T-cell (primary cell): ENCODE data around the gene SYT3. TPM values are rescaled to one million over a fixed set of nuclear protein-coding genes. Genes with fewer than 3 reads are reported as not detected.

ENCODE experiments used
- ATAC-seq, 4 experiments: fragments of 200-7000 bp in 3 of 4; fragments of 150-1000 bp in 1 of 4; cut with Tn5 transposase; replicated peaks in 1 of 4; 1 replicate in 3 of 4; 2 replicates in 1 of 4; pipeline ENCODE4 v1.10.0; 2021; ENCODE audit warnings: moderate library complexity in 3 of 4, mild to moderate bottlenecking in 2 of 4, moderate number of reproducible peaks in 1 of 4
- CTCF ChIA-PET, 2 donors: fragments of 300-600 bp; sonication (Branson Sonifier 250); formaldehyde crosslinking; loops; one replicate each; lab custom pipeline; 2022; ENCODE audit warnings: antibody characterized with exemption in 2 of 2; lab: Charles Lee
- POLR2A ChIA-PET, 2 donors: fragments of 300-600 bp; sonication (Branson Sonifier 250); formaldehyde crosslinking; loops; one replicate each; lab custom pipeline; 2022; ENCODE audit warnings: antibody characterized with exemption in 2 of 2; lab: Charles Lee
- DNase-seq, 35 experiments: peaks; one replicate each; pipeline versions ENCODE4 v3.0.0 to v3.0.0-alpha.2; 2013 to 2023
- H3K27ac ChIP-seq: one replicate; pipeline ENCODE4 v1.5.1; 2013; ENCODE audit warnings: low read length
- H3K27me3 ChIP-seq, 2 experiments: replicated peaks in 1 of 2; 1 replicate in 1 of 2; 2 replicates in 1 of 2; pipeline versions ENCODE4 v1.6.1 to v1.7.0; 2013; ENCODE audit warnings: low read length in 1 of 2, mixed read lengths in 1 of 2; ENCODE audit not compliant: control insufficient read depth in 2 of 2, insufficient read depth in 2 of 2; ENCODE audit errors: extremely low read depth in 1 of 2
- H3K36me3 ChIP-seq, 2 donors: 1 replicate in 1 of 2; 2 replicates in 1 of 2; pipeline versions ENCODE4 v1.6.1 to v1.7.0; 2013; ENCODE audit warnings: low read length in 1 of 2; ENCODE audit not compliant: control insufficient read depth in 2 of 2, insufficient read depth in 1 of 2; ENCODE audit errors: extremely low read depth in 1 of 2
- H3K4me1 ChIP-seq, 2 experiments: 1 replicate in 1 of 2; 2 replicates in 1 of 2; pipeline versions ENCODE4 v1.6.1 to v1.7.0; 2013; ENCODE audit warnings: low read length in 2 of 2, mixed read lengths in 1 of 2; ENCODE audit not compliant: insufficient read depth in 2 of 2, control insufficient read depth in 1 of 2; ENCODE audit errors: extremely low read depth in 1 of 2
- H3K4me3 ChIP-seq, 2 donors: 1 replicate in 1 of 2; 2 replicates in 1 of 2; pipeline versions ENCODE4 v1.5.1 to v1.7.0; 2013; ENCODE audit warnings: mild to moderate bottlenecking in 2 of 2, low read length in 1 of 2, moderate library complexity in 1 of 2; ENCODE audit not compliant: control insufficient read depth in 1 of 2; ENCODE audit errors: extremely low read depth in 1 of 2
- H3K9me3 ChIP-seq: 2 replicates; pipeline ENCODE4 v1.7.0; 2013
- H3K27ac Mint-ChIP-seq, 2 donors: one replicate each; pipeline ENCODE4 v1.8.0; 2020 to 2021; ENCODE audit warnings: mild to moderate bottlenecking in 2 of 2, mixed read lengths in 2 of 2
- H3K27me3 Mint-ChIP-seq, 2 donors: one replicate each; pipeline ENCODE4 v1.8.0; 2021 to 2022; ENCODE audit warnings: mixed read lengths in 2 of 2
- H3K36me3 Mint-ChIP-seq: one replicate; pipeline ENCODE4 v1.8.0; 2021; ENCODE audit warnings: mixed read lengths
- H3K4me1 Mint-ChIP-seq, 3 donors: one replicate each; pipeline ENCODE4 v1.8.0; 2020 to 2022; ENCODE audit warnings: mixed read lengths in 3 of 3, mild to moderate bottlenecking in 1 of 3
- H3K4me3 Mint-ChIP-seq, 3 donors: one replicate each; pipeline ENCODE4 v1.8.0; 2020 to 2022; ENCODE audit warnings: mild to moderate bottlenecking in 3 of 3, mixed read lengths in 3 of 3, moderate library complexity in 3 of 3
- H3K9me3 Mint-ChIP-seq, 3 donors: one replicate each; pipeline ENCODE4 v1.8.0; 2020 to 2022; ENCODE audit warnings: mixed read lengths in 3 of 3
- WGBS: methylation state at CpG from one replicate; pipeline ENCODE4 v1.1.5; 2013; ENCODE audit warnings: missing lambda C conversion rate; ENCODE audit not compliant: insufficient coverage; 5-methylcytosine and 5-hydroxymethylcytosine counted together
- total RNA-seq, 35 experiments: library from RNA in 6 of 35; stranded (reverse) in 6 of 35; fragments of 120-200 nt in 1 of 35; gene quantifications; one replicate each; pipeline versions ENCODE4 v1.2.1 to v1.2.4 and lab custom pipeline; 2013 to 2026

SYT3 gene, protein sequence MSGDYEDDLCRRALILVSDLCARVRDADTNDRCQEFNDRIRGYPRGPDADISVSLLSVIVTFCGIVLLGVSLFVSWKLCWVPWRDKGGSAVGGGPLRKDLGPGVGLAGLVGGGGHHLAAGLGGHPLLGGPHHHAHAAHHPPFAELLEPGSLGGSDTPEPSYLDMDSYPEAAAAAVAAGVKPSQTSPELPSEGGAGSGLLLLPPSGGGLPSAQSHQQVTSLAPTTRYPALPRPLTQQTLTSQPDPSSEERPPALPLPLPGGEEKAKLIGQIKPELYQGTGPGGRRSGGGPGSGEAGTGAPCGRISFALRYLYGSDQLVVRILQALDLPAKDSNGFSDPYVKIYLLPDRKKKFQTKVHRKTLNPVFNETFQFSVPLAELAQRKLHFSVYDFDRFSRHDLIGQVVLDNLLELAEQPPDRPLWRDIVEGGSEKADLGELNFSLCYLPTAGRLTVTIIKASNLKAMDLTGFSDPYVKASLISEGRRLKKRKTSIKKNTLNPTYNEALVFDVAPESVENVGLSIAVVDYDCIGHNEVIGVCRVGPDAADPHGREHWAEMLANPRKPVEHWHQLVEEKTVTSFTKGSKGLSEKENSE
- under 1 TPM in 3 of 5 donors, not detected in 2; 0.41 to 0.68 (median 0.57) TPM for total RNA-seq
- not detected for total RNA-seq (2013)
- total RNA-seq (lab: John Stamatoyannopoulos, UW), result 0 to 0.71 (median 0.12) reads per million in 29 experiments

DNA sequence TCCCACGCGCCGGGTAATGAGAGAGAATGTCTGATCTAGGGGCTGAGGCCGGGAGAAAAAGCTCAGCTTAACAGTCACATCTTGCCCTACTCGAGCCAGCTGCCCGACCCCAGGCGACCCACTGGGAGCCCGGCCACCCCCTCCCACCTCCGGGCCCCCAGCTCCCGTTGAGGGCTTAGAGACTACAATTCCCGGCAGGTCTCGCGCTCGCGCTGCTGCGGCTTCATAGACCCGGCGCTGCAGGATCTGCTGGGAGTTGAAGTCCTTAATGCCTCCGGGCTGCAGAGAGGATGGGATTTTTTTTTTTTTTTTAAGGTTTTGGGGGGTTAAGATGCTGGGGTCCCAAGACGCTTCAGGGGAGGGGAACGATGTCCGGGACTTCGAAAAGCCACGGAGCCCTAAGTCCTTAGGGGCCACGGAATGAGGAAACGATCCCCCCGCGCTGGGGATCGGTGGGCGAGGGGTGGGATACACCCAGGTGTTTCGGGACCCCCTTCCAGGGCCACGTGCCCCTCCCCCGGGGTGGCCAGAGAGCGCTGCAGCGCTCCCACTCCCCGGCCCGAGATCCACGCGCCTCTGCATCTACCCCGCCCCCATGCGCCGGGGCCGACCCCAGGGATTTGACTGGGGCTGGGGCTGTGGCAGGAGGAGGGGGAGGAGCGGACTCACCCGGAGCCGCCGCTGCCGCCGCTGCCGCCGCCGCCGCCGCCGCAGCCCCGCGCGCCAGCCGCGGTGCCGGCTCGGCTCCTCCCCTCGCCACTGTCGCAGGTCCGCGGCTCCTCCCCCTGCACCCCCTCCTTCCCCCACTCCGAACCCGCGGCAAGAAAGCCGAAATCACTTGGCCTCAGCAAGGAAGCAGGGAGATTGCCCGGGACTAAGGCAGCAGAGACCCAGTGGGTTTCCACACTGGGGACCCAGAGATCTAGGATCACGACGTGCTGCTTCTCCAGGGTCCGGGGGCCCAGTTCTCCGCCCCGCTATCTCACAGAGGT, at the start of gene SYT3:
TSS of gene SYT3 (minus strand) at position 761 of the 992 bp plus-strand sequence. CDS start 2,470 bp downstream, outside the sequence.
- peak within 1 kb of the TSS; percentile 45 to 66 for H3K4me3 ChIP-seq
- H3K27ac Mint-ChIP-seq, result no peak within 1 kb of the TSS
- peaks cover 7 to 10% (median 9%) of the 10 kb centered on the region in 3 donors for H3K4me1 Mint-ChIP-seq
- peaks cover 28 to 54% of the 10 kb centered on the region in 2 donors for H3K27me3 Mint-ChIP-seq
- POLR2A ChIA-PET, result interaction anchor here (0.5 to 0.7 kb wide), 2 partner anchors 31 to 1065 kb away, joined by 4 read pairs; no protein-coding TSS in a partner anchor
- WGBS, result 5% methylated on average over 58 of the region's 76 CpGs
- no peaks in the 10 kb centered on the region for H3K36me3 ChIP-seq
- peaks cover 0 to 14% of the 10 kb centered on the region in 2 experiments for H3K4me1 ChIP-seq
- H3K36me3 Mint-ChIP-seq, result peaks cover 11% of the 10 kb centered on the region
- DNase-seq (peak in 27 of 35 experiments; percentile 6 to 59 (median 28)), ATAC-seq (peak; percentile 81 to 92 (median 84))
- no peaks in the 10 kb centered on the region for H3K9me3 ChIP-seq
- CTCF ChIA-PET, result no interaction called here
- no peak within 1 kb of the TSS for H3K27ac ChIP-seq
- H3K4me3 Mint-ChIP-seq, result peak within 1 kb of the TSS; percentile 76 to 83 (median 77)
- peaks cover 6 to 73% of the 10 kb centered on the region in 2 experiments for H3K27me3 ChIP-seq
- H3K9me3 Mint-ChIP-seq, result peaks cover 0 to 12% (median 6%) of the 10 kb centered on the region in 3 donors

DNA sequence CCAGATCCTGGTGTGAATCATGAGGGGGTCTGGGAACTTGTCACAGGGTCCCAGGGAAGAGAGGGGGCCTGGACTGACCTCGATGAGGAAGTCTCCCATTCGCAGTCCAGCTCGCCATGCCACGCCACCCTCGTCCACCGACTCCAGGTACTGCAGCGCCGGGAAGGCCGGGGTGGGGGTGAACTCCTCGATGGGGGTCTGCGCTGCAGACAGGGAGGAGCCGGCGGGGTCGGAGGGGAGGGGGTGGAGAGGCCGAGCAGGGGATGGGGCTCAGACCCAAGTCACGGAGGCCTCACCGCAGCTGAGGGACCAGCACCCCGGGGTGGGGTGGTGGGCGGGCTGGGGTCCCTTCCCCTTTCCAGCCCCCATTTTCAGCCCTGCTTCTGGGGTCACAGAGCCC, 49.1 kb upstream of the SYT3 start:
- Mint-ChIP-seq H3K36me3 (no peaks in the 10 kb centered on the region), H3K27ac (no peak overlapping the region), H3K27me3 (peaks cover 55 to 68% of the 10 kb centered on the region in 2 donors), H3K4me1 (peaks cover 0 to 7% (median 0%) of the 10 kb centered on the region in 3 donors), H3K4me3 (no peak overlapping the region), H3K9me3 (no peaks in the 10 kb centered on the region)
- no peak for DNase-seq
- ChIA-PET CTCF (interaction anchor here in 1 of 2 donors (0.6 kb wide), 1 partner anchor 235 kb away, joined by 3 read pairs; no protein-coding TSS in a partner anchor), POLR2A (interaction anchor here in 1 of 2 donors (0.7 kb wide), 1 partner anchor 210 kb away, joined by 3 read pairs; no protein-coding TSS in a partner anchor)
- peaks cover 6 to 72% of the 10 kb centered on the region in 2 experiments for H3K27me3 ChIP-seq
- no peak for ATAC-seq
- H3K36me3 ChIP-seq, result no peaks in the 10 kb centered on the region
- no peaks in the 10 kb centered on the region for H3K4me1 ChIP-seq
- WGBS, result 71% methylated on average over 6 of the region's 19 CpGs
- no peak overlapping the region for H3K27ac ChIP-seq
- no peaks in the 10 kb centered on the region for H3K9me3 ChIP-seq
- no peak overlapping the region for H3K4me3 ChIP-seq

DNA sequence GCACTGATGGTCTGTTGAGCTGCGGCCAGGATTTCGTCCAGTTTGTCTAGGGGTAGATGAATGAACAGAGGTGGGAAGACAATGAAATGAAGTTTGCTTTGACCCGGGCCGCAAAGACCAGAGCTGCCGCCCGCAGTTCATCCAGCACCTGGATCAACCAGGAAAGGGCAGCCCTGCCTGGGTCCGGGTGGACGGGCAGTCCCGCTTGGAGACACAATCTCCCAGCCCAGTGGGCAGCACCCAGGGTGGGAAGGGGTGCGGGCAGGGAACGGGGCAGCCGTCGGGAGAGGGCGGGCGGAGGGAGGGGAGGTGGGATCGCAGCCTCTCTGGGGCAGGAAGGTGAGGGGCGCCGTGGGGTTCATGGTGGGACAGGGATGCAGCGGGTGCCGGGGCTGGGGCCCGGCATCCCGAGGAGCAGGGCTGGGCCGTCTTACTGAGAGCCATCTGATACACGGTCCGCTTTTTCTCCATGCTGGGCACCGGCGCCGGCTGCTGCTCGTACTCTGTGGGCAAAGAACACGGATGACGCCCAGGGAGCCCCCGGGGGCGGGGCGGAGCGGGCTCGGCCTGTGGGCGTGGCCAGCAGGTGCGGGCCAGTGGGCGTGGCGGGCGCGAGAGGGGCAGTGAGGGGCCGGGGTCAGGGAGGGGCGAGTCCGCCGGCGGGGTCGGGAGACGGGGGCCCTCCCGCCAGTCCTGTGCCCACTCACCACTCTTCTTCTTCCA, 46.8 kb upstream of the SYT3 start:
- ATAC-seq (no peak), DNase-seq (no peak)

DNA sequence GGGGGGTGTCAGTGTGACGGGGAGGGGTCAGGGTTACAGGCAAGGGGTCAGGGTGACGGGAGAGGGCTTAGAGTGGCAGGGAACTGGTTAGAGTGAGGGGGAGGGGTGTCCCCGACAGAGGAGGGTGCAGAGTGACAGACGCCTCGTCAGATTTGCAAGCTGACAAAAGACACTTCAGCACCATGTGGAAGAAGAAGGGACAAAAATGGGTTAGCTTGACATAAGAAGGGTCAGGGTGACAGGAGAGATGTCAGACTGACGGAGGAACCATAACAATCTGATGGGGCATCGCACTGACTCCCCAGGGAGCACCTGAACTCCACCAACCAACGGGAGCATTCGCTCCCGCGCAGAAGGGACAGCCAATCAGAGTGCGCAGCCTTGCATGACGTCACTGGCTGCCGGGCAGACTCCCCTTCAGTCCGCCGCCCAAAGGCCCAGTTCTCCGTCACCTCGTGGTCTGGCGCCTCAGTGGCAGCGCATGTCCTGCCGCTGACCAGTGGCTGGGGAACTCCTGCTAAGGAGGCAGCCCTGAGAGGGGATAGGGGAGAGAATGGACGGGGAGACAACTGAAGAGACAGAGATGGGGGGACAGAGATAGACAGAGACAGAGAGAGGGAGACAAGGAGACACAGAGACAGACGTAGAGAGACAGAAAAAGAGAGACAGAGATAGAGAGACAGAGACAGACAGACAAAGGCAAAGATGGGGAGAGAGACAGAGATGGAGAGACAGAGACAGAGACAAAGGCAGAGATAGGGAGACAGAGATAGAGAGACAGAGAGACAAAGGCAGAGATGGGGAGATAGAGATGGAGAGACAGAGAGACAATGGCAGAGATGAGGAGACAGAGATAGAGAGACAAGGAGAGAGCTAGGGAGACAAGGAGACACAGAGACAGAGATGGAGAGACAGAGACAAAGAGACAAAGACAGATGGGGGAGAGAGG, 39.8 kb upstream of the SYT3 start:
- H3K27me3 Mint-ChIP-seq, result peaks cover 50 to 64% of the 10 kb centered on the region in 2 donors
- peak overlapping the region in 1 of 2 donors; percentile 6 for H3K27ac Mint-ChIP-seq
- H3K4me3 ChIP-seq, result no peak overlapping the region
- H3K27me3 ChIP-seq, result peaks cover 0 to 53% of the 10 kb centered on the region in 2 experiments
- WGBS, result 19% methylated on average over 22 of the region's 23 CpGs
- H3K9me3 Mint-ChIP-seq, result no peaks in the 10 kb centered on the region
- ATAC-seq, result peak; percentile 82 to 98 (median 90)
- POLR2A ChIA-PET, result no interaction called here
- CTCF ChIA-PET, result no interaction called here
- peaks cover 7 to 12% (median 10%) of the 10 kb centered on the region in 3 donors for H3K4me1 Mint-ChIP-seq
- no peaks in the 10 kb centered on the region for H3K36me3 ChIP-seq
- no peak overlapping the region for H3K27ac ChIP-seq
- H3K36me3 Mint-ChIP-seq, result no peaks in the 10 kb centered on the region
- H3K4me3 Mint-ChIP-seq, result no peak overlapping the region
- peaks cover 0 to 7% of the 10 kb centered on the region in 2 experiments for H3K4me1 ChIP-seq
- peak; percentile 21 to 84 (median 65) for DNase-seq
- H3K9me3 ChIP-seq, result no peaks in the 10 kb centered on the region

More for the DNA sequence above, 46.8 kb upstream of the SYT3 start:
- Histone ChIP-seq H3K36me3 (no peaks in the 10 kb centered on the region), H3K9me3 (no peaks in the 10 kb centered on the region), H3K4me1 (no peaks in the 10 kb centered on the region), H3K27me3 (peaks cover 6 to 54% of the 10 kb centered on the region in 2 experiments), H3K4me3 (no peak overlapping the region), H3K27ac (no peak overlapping the region)
- 37% methylated on average over 37 of the region's 50 CpGs for WGBS
- Mint-ChIP-seq H3K4me3 (no peak overlapping the region), H3K27ac (no peak overlapping the region), H3K4me1 (peaks cover 0 to 7% (median 0%) of the 10 kb centered on the region in 3 donors), H3K9me3 (no peaks in the 10 kb centered on the region), H3K36me3 (no peaks in the 10 kb centered on the region), H3K27me3 (peaks cover 46 to 61% of the 10 kb centered on the region in 2 donors)
- ChIA-PET CTCF (no interaction called here), POLR2A (no interaction called here)

DNA sequence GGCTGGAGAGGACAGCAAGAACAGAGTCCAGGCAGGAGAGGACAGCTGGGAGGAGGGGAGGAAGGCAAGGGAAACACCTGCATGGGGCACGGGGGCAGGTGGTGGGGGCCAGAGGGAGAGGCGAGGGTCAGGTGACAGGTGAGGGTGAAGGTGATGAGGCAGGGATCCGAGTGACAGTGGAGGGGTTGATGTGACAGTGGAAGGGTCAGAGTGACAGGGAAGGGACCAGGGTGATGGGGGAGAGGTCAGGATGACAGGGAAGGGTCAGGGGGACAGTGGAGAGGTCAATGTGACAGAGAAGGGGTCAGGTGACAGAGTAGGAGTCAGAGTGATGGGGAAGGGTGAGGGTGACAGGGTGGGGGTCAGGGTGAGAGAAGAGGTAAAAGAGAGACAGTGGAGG, 38.6 kb upstream of the SYT3 start:
- no peaks in the 10 kb centered on the region for H3K36me3 Mint-ChIP-seq
- POLR2A ChIA-PET, result no interaction called here
- no peak overlapping the region for H3K4me3 ChIP-seq
- no peak overlapping the region for H3K27ac ChIP-seq
- H3K27me3 Mint-ChIP-seq, result peaks cover 52 to 64% of the 10 kb centered on the region in 2 donors
- ATAC-seq (no peak), DNase-seq (no peak)
- no peaks in the 10 kb centered on the region for H3K9me3 Mint-ChIP-seq
- WGBS, result 71% methylated on average over 3 of the region's 3 CpGs
- H3K9me3 ChIP-seq, result no peaks in the 10 kb centered on the region
- peaks cover 0 to 7% of the 10 kb centered on the region in 2 experiments for H3K4me1 ChIP-seq
- peaks cover 0 to 58% of the 10 kb centered on the region in 2 experiments for H3K27me3 ChIP-seq
- H3K36me3 ChIP-seq, result no peaks in the 10 kb centered on the region
- CTCF ChIA-PET, result no interaction called here
- H3K4me1 Mint-ChIP-seq, result peaks cover 7 to 15% (median 10%) of the 10 kb centered on the region in 3 donors
- no peak overlapping the region for H3K4me3 Mint-ChIP-seq
- H3K27ac Mint-ChIP-seq, result no peak overlapping the region
